HepG2 (cell line): ENCODE measurements around the gene STMN3. TPM values are rescaled to one million over a fixed set of nuclear protein-coding genes. Genes with fewer than 3 reads are reported as not detected.
A peak's percentile ranks its signal among the peaks of the same experiment; 100 is the strongest.

Experiments used
- AHDC1 ChIP-seq: sonication (generic); formaldehyde crosslinking; IDR thresholded peaks from 2 replicates; pipeline ENCODE4 v1.5.1; 2020; ENCODE audit warnings: mild to moderate bottlenecking, missing genetic modification reagents, borderline replicate concordance
- BCLAF1 ChIP-seq: fragments of 450-650 bp; IDR thresholded peaks from 2 replicates; pipeline ENCODE4 v1.6.1; 2017; ENCODE audit warnings: mild to moderate bottlenecking
- FOXP4 ChIP-seq: sonication (generic); formaldehyde crosslinking; IDR thresholded peaks from 2 replicates; pipeline ENCODE4 v1.4.0; 2020; ENCODE audit warnings: missing genetic modification reagents
- HHEX ChIP-seq: IDR thresholded peaks from 2 replicates; pipeline ENCODE4 v1.6.1; 2016; ENCODE audit warnings: control low read depth
- IRX3 ChIP-seq: sonication (generic); formaldehyde crosslinking; IDR thresholded peaks from 2 replicates; pipeline ENCODE4 v1.8.1; 2023; ENCODE audit warnings: mild to moderate bottlenecking, low read depth, missing genetic modification reagents, borderline replicate concordance
- MATR3 ChIP-seq: sonication (generic); formaldehyde crosslinking; IDR thresholded peaks from 2 replicates; pipeline ENCODE4 v1.4.0; 2020; ENCODE audit warnings: missing genetic modification reagents
- MBNL3 ChIP-seq: fragments of 250-450 bp; sonication (Bioruptor Pico); conservative IDR thresholded peaks from 2 replicates; pipeline ENCODE4 v1.8.0; 2022; ENCODE audit warnings: mild to moderate bottlenecking, inconsistent platforms
- TFAP4 ChIP-seq: sonication (generic); IDR thresholded peaks from 2 replicates; pipeline ENCODE4 v1.6.1; 2016; ENCODE audit warnings: low read depth, borderline replicate concordance
- ZBTB4 ChIP-seq: sonication (generic); formaldehyde crosslinking; IDR thresholded peaks from 2 replicates; pipeline ENCODE4 v1.4.0; 2020; ENCODE audit warnings: missing genetic modification reagents, mild to moderate bottlenecking, borderline replicate concordance
- ZFAT ChIP-seq: sonication (generic); formaldehyde crosslinking; conservative IDR thresholded peaks from 2 replicates; pipeline ENCODE4 v1.8.1; 2023; ENCODE audit warnings: missing genetic modification reagents, inconsistent platforms
- ZNF670 ChIP-seq: sonication (generic); formaldehyde crosslinking; IDR thresholded peaks from 2 replicates; pipeline ENCODE4 v1.8.0; 2022; ENCODE audit warnings: mild to moderate bottlenecking, missing genetic modification reagents, borderline replicate concordance
- polyA plus RNA-seq, 8 experiments: library from polyadenylated mRNA; depleted of rRNA in 3 of 8; stranded (reverse) in 7 of 8; unstranded in 1 of 8; fragments of >200 nt; fragmentation: Illumina TruSeq in 4 of 8; extraction: Trizol in 4 of 8; gene quantifications; 2 replicates each; pipeline versions ENCODE4 v1.2.1 to v1.2.3, GENCODE V29; 2011 to 2016; ENCODE audit warnings: low read depth in 4 of 8, missing spikeins in 1 of 8, mixed read lengths in 1 of 8; ENCODE audit not compliant: insufficient read depth in 1 of 8
- total RNA-seq, 5 experiments: library from RNA; depleted of rRNA; stranded (reverse); fragments of >200 nt; fragmentation: Illumina TruSeq; extraction: Trizol; gene quantifications; 2 replicates each; pipeline ENCODE4 v1.2.3, GENCODE V29; 2016; ENCODE audit warnings: low read depth in 1 of 5

The STMN3 gene
- total and polyA plus RNA-seq, 2 of the 13 experiments (the other 11 are each of a cell fraction or from before 2014, with no cell fraction given): 21.0 to 48.3 TPM

- TF ChIP-seq ZBTB4: peak; percentile 85
- no peak for TF ChIP-seq MBNL3 (CRISPR knock-in tag)
- TF ChIP-seq HHEX: no peak
- TF ChIP-seq FOXP4: peak; percentile 40; the same call in 1 of the 2 replicates
- 0 out of 2 replicates have a peak, but pooled peaks have one; percentile 27 for TF ChIP-seq ZFAT (CRISPR knock-in tag)
- no peak for TF ChIP-seq AHDC1 (CRISPR knock-in tag)
- TF ChIP-seq MATR3 (CRISPR knock-in tag): 0 out of 2 replicates have a peak, but pooled peaks have one; percentile 95
- TF ChIP-seq IRX3 (CRISPR knock-in tag): peak; percentile 90; the same call in 1 of the 2 replicates
- TF ChIP-seq ZNF670 (CRISPR knock-in tag): no peak
- TF ChIP-seq BCLAF1: no peak
- 0 out of 2 replicates have a peak, but pooled peaks have one; percentile 13 for TF ChIP-seq TFAP4
Measured at GRCh38 chr20:63627129-63627750, 26.0 kb downstream of the STMN3 start (continued).
